T-helper 1 cell treated with Interleukin-12 subunit alpha and Interleukin-12 subunit beta and Interleukin-4 antibody, amounts not matched to agents 30 μg/mL and 1 μg/mL, for 36 hours (primary cell): ENCODE measurements around the gene TENM3.

Source experiments
- H3K27ac Mint-ChIP-seq: one replicate; pipeline ENCODE4 v1.8.0; 2021; ENCODE audit warnings: mild to moderate bottlenecking, mixed read lengths
- H3K27me3 Mint-ChIP-seq: one replicate; pipeline ENCODE4 v1.8.0; 2021; ENCODE audit warnings: low read depth, mixed read lengths
- H3K36me3 Mint-ChIP-seq: one replicate; pipeline ENCODE4 v1.8.0; 2021; ENCODE audit warnings: low read depth, mixed read lengths
- H3K4me1 Mint-ChIP-seq: one replicate; pipeline ENCODE4 v1.8.0; 2021; ENCODE audit warnings: low read depth, mixed read lengths
- H3K4me3 Mint-ChIP-seq: one replicate; pipeline ENCODE4 v1.8.0; 2021; ENCODE audit warnings: mild to moderate bottlenecking, moderate library complexity, mixed read lengths
- H3K9me3 Mint-ChIP-seq: one replicate; pipeline ENCODE4 v1.8.0; 2021; ENCODE audit warnings: mixed read lengths

The TENM3 gene

GRCh38 chr4:182604161-182604622, 361.0 kb downstream of the TENM3 start:
- H3K36me3 Mint-ChIP-seq, result no peaks in the 10 kb centered on the region
- H3K9me3 Mint-ChIP-seq, result no peaks in the 10 kb centered on the region
- H3K27me3 Mint-ChIP-seq, result no peaks in the 10 kb centered on the region
- no peak overlapping the region for H3K4me3 Mint-ChIP-seq
- no peak overlapping the region for H3K27ac Mint-ChIP-seq
- no peaks in the 10 kb centered on the region for H3K4me1 Mint-ChIP-seq

GRCh38 chr4:182604953-182605352, 361.8 kb downstream of the TENM3 start:
- Mint-ChIP-seq H3K27me3 (no peaks in the 10 kb centered on the region), H3K27ac (no peak overlapping the region), H3K4me3 (no peak overlapping the region), H3K4me1 (no peaks in the 10 kb centered on the region), H3K36me3 (no peaks in the 10 kb centered on the region), H3K9me3 (no peaks in the 10 kb centered on the region)

- Mint-ChIP-seq H3K36me3 (no peaks in the 10 kb centered on the region), H3K9me3 (no peaks in the 10 kb centered on the region), H3K4me3 (no peak overlapping the region), H3K27me3 (no peaks in the 10 kb centered on the region), H3K27ac (no peak overlapping the region), H3K4me1 (no peaks in the 10 kb centered on the region)
Observed at GRCh38 chr4:182608525-182608924, 365.3 kb downstream of the TENM3 start.

GRCh38 chr4:182616476-182616875, 373.3 kb downstream of the TENM3 start:
- H3K27ac Mint-ChIP-seq, result no peak overlapping the region
- no peaks in the 10 kb centered on the region for H3K36me3 Mint-ChIP-seq
- H3K9me3 Mint-ChIP-seq, result no peaks in the 10 kb centered on the region
- no peak overlapping the region for H3K4me3 Mint-ChIP-seq
- no peaks in the 10 kb centered on the region for H3K27me3 Mint-ChIP-seq
- H3K4me1 Mint-ChIP-seq, result no peaks in the 10 kb centered on the region

GRCh38 chr4:182619660-182620059, 376.5 kb downstream of the TENM3 start:
- Mint-ChIP-seq H3K27me3 (no peaks in the 10 kb centered on the region), H3K4me3 (no peak overlapping the region), H3K4me1 (no peaks in the 10 kb centered on the region)

GRCh38 chr4:182620111-182620980, 377.1 kb downstream of the TENM3 start:
- H3K36me3 Mint-ChIP-seq, result no peaks in the 10 kb centered on the region
- H3K27ac Mint-ChIP-seq, result no peak overlapping the region
- H3K9me3 Mint-ChIP-seq, result no peaks in the 10 kb centered on the region
- no peaks in the 10 kb centered on the region for H3K27me3 Mint-ChIP-seq
- H3K4me3 Mint-ChIP-seq, result no peak overlapping the region
- no peaks in the 10 kb centered on the region for H3K4me1 Mint-ChIP-seq

More at GRCh38 chr4:182619660-182620059, 376.5 kb downstream of the TENM3 start:
- H3K36me3 Mint-ChIP-seq, result no peaks in the 10 kb centered on the region
- H3K9me3 Mint-ChIP-seq, result no peaks in the 10 kb centered on the region
- no peak overlapping the region for H3K27ac Mint-ChIP-seq

GRCh38 chr4:182624281-182624680, 381.1 kb downstream of the TENM3 start:
- no peaks in the 10 kb centered on the region for H3K4me1 Mint-ChIP-seq
- H3K27me3 Mint-ChIP-seq, result no peaks in the 10 kb centered on the region
- no peak overlapping the region for H3K4me3 Mint-ChIP-seq
- H3K27ac Mint-ChIP-seq, result no peak overlapping the region
- H3K9me3 Mint-ChIP-seq, result no peaks in the 10 kb centered on the region
- H3K36me3 Mint-ChIP-seq, result no peaks in the 10 kb centered on the region

GRCh38 chr4:182625193-182625592, 382.0 kb downstream of the TENM3 start:
- Mint-ChIP-seq H3K36me3 (no peaks in the 10 kb centered on the region), H3K27me3 (no peaks in the 10 kb centered on the region), H3K9me3 (no peaks in the 10 kb centered on the region), H3K4me3 (no peak overlapping the region), H3K4me1 (no peaks in the 10 kb centered on the region), H3K27ac (no peak overlapping the region)

- Mint-ChIP-seq H3K4me1 (no peaks in the 10 kb centered on the region), H3K27ac (no peak overlapping the region), H3K9me3 (no peaks in the 10 kb centered on the region), H3K4me3 (no peak overlapping the region), H3K36me3 (no peaks in the 10 kb centered on the region), H3K27me3 (no peaks in the 10 kb centered on the region)
Observed at GRCh38 chr4:182627996-182628395, 384.8 kb downstream of the TENM3 start.

GRCh38 chr4:182628544-182628943, 385.3 kb downstream of the TENM3 start:
- Mint-ChIP-seq H3K36me3 (no peaks in the 10 kb centered on the region), H3K27me3 (no peaks in the 10 kb centered on the region), H3K4me1 (no peaks in the 10 kb centered on the region), H3K4me3 (no peak overlapping the region), H3K9me3 (no peaks in the 10 kb centered on the region), H3K27ac (no peak overlapping the region)

GRCh38 chr4:182629096-182629495, 385.9 kb downstream of the TENM3 start:
- H3K4me3 Mint-ChIP-seq, result no peak overlapping the region
- no peaks in the 10 kb centered on the region for H3K9me3 Mint-ChIP-seq
- no peaks in the 10 kb centered on the region for H3K36me3 Mint-ChIP-seq
- no peak overlapping the region for H3K27ac Mint-ChIP-seq
- no peaks in the 10 kb centered on the region for H3K4me1 Mint-ChIP-seq
- H3K27me3 Mint-ChIP-seq, result no peaks in the 10 kb centered on the region

GRCh38 chr4:182640491-182640890, 397.3 kb downstream of the TENM3 start:
- H3K9me3 Mint-ChIP-seq, result peaks cover 6% of the 10 kb centered on the region
- H3K27ac Mint-ChIP-seq, result no peak overlapping the region
- no peak overlapping the region for H3K4me3 Mint-ChIP-seq
- H3K27me3 Mint-ChIP-seq, result no peaks in the 10 kb centered on the region
- no peaks in the 10 kb centered on the region for H3K36me3 Mint-ChIP-seq
- H3K4me1 Mint-ChIP-seq, result no peaks in the 10 kb centered on the region

GRCh38 chr4:182640932-182641331, 397.7 kb downstream of the TENM3 start:
- H3K4me1 Mint-ChIP-seq, result no peaks in the 10 kb centered on the region
- no peak overlapping the region for H3K4me3 Mint-ChIP-seq
- H3K9me3 Mint-ChIP-seq, result peaks cover 8% of the 10 kb centered on the region
- no peak overlapping the region for H3K27ac Mint-ChIP-seq
- no peaks in the 10 kb centered on the region for H3K36me3 Mint-ChIP-seq
- H3K27me3 Mint-ChIP-seq, result no peaks in the 10 kb centered on the region

- no peak overlapping the region for H3K4me3 Mint-ChIP-seq
- H3K36me3 Mint-ChIP-seq, result no peaks in the 10 kb centered on the region
- H3K27ac Mint-ChIP-seq, result no peak overlapping the region
- H3K9me3 Mint-ChIP-seq, result peaks cover 8% of the 10 kb centered on the region
- no peaks in the 10 kb centered on the region for H3K27me3 Mint-ChIP-seq
- no peaks in the 10 kb centered on the region for H3K4me1 Mint-ChIP-seq
Observed at GRCh38 chr4:182642831-182643230, 399.6 kb downstream of the TENM3 start.

GRCh38 chr4:182643801-182644682, 400.8 kb downstream of the TENM3 start:
- no peaks in the 10 kb centered on the region for H3K4me1 Mint-ChIP-seq
- H3K27ac Mint-ChIP-seq, result no peak overlapping the region
- H3K36me3 Mint-ChIP-seq, result no peaks in the 10 kb centered on the region
- H3K27me3 Mint-ChIP-seq, result no peaks in the 10 kb centered on the region
- peaks cover 8% of the 10 kb centered on the region for H3K9me3 Mint-ChIP-seq
- no peak overlapping the region for H3K4me3 Mint-ChIP-seq
